Ishikawa (cell line): ENCODE data around the gene PSD2.

Experiments
- CEBPB ChIP-seq: IDR thresholded peaks from 2 replicates; pipeline ENCODE4 v1.6.1; 2012
- CREB1 ChIP-seq: IDR thresholded peaks from 2 replicates; pipeline ENCODE4 v1.6.1; 2012; ENCODE audit warnings: low read depth
- EGR1 ChIP-seq: IDR thresholded peaks from 2 replicates; pipeline ENCODE4 v1.6.1; 2012
- EP300 ChIP-seq: IDR thresholded peaks from 2 replicates; pipeline ENCODE4 v1.6.1; 2012; ENCODE audit warnings: borderline replicate concordance
- FOXM1 ChIP-seq: IDR thresholded peaks from 2 replicates; pipeline ENCODE4 v1.6.1; 2012; ENCODE audit warnings: low read depth, borderline replicate concordance
- MAX ChIP-seq: IDR thresholded peaks from 2 replicates; pipeline ENCODE4 v1.6.1; 2012
- NFIC ChIP-seq: IDR thresholded peaks from 2 replicates; pipeline ENCODE4 v1.6.1; 2012
- RAD21 ChIP-seq: IDR thresholded peaks from 2 replicates; pipeline ENCODE4 v1.6.1; 2012; ENCODE audit warnings: low read depth
- REST ChIP-seq: IDR thresholded peaks from 2 replicates; pipeline ENCODE4 v1.6.1; 2012; ENCODE audit warnings: low read depth, mild to moderate bottlenecking
- TAF1 ChIP-seq: IDR thresholded peaks from 2 replicates; pipeline ENCODE4 v1.6.1; 2012; ENCODE audit warnings: low read depth, mild to moderate bottlenecking
- TCF12 ChIP-seq: IDR thresholded peaks from 2 replicates; pipeline ENCODE4 v1.6.1; 2012; ENCODE audit warnings: low read depth
- TEAD4 ChIP-seq: IDR thresholded peaks from 2 replicates; pipeline ENCODE4 v1.6.1; 2012
- USF1 ChIP-seq: IDR thresholded peaks from 2 replicates; pipeline ENCODE4 v1.6.1; 2012
- YY1 ChIP-seq: IDR thresholded peaks from 2 replicates; pipeline ENCODE4 v1.6.1; 2012; ENCODE audit warnings: low read depth
- ZBTB7A ChIP-seq: IDR thresholded peaks from 2 replicates; pipeline ENCODE4 v1.6.1; 2012; ENCODE audit warnings: low read depth

PSD2 gene

GRCh38 chr5:139783436-139783965, 12.1 kb upstream of the PSD2 start:
- no peak for TF ChIP-seq CEBPB
- no peak for TF ChIP-seq CREB1
- TF ChIP-seq RAD21, result no peak
- no peak for TF ChIP-seq MAX
- no peak for TF ChIP-seq FOXM1
- no peak for TF ChIP-seq TEAD4
- no peak for TF ChIP-seq TCF12
- no peak for TF ChIP-seq USF1
- TF ChIP-seq REST, result no peak
- no peak for TF ChIP-seq EP300

- TF ChIP-seq EGR1, result no peak
- TF ChIP-seq YY1, result no peak
- TF ChIP-seq TCF12, result no peak
- TF ChIP-seq MAX, result no peak
- TF ChIP-seq FOXM1, result no peak
- TF ChIP-seq USF1, result no peak
- no peak for TF ChIP-seq CEBPB
- no peak for TF ChIP-seq ZBTB7A
- TF ChIP-seq REST, result no peak
- TF ChIP-seq RAD21, result no peak
Measured at GRCh38 chr5:139784488-139784887, 11.1 kb upstream of the PSD2 start.

GRCh38 chr5:139787257-139787567, 8.4 kb upstream of the PSD2 start:
- no peak for TF ChIP-seq CEBPB

- TF ChIP-seq REST (0 out of 2 replicates have a peak, but pooled peaks have one; percentile 13), TCF12 (no peak), RAD21 (peak; percentile 96)
Measured at GRCh38 chr5:139787568-139788293, 7.9 kb upstream of the PSD2 start.

GRCh38 chr5:139788294-139788910, 7.2 kb upstream of the PSD2 start:
- no peak for TF ChIP-seq TEAD4
- TF ChIP-seq CREB1, result no peak
- no peak for TF ChIP-seq NFIC
- no peak for TF ChIP-seq FOXM1
- TF ChIP-seq TCF12, result no peak
- no peak for TF ChIP-seq EGR1
- TF ChIP-seq USF1, result no peak
- TF ChIP-seq MAX, result no peak
- no peak for TF ChIP-seq EP300
- no peak for TF ChIP-seq RAD21
- TF ChIP-seq REST, result no peak
- no peak for TF ChIP-seq CEBPB
- no peak for TF ChIP-seq YY1
- TF ChIP-seq TAF1, result no peak
- TF ChIP-seq ZBTB7A, result no peak
